GM18870 (cell line): ENCODE measurements around the gene WWOX.

Experiments
- ATAC-seq: cut with Tn5 transposase; IDR thresholded peaks from one replicate; pipeline ENCODE4 v1.9.1; 2021; ENCODE audit warnings: moderate library complexity; ENCODE audit not compliant: unreplicated experiment

WWOX gene

DNA sequence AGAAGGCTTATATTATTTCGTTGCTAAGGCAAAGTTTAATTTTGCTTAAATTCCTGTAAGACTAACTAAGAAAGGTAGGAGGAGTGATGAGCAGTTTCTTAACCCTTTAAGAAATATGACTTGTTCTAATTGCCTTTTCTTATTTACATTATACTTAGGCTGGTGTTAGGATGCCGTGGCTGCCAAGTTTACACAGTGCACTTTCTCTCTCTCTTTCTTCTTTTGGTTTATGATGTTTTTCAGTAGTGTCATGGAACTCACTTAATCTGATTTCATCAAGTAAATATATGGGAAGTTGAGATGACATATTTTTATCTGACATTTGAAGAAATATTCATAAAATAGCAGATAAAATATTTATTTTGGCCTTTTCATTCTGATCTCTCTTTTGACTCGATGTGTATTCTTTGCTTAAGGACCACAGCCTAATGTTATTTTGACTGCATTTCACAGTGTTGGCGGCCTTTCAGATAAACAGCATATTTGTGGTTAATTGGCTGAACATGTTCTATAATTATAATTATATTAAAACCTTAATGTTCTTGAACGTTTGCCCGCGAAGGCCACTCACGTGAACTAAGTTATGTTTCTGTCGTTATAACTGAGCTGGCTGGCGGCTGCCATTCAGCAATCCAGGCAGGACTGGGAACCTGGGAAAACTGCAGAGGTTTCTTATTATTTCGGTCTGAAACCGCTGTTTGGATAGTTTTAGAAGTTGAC, 191.6 kb downstream of the WWOX start:
- ATAC-seq: no peak

GRCh38 chr16:78291604-78292003, 192.2 kb downstream of the WWOX start:
- no peak for ATAC-seq

GRCh38 chr16:78292086-78292843, 192.8 kb downstream of the WWOX start:
- no peak for ATAC-seq

GRCh38 chr16:78292844-78293380, 193.5 kb downstream of the WWOX start:
- ATAC-seq: no peak

- no peak for ATAC-seq
Measured at GRCh38 chr16:78294538-78295225, 195.2 kb downstream of the WWOX start.

GRCh38 chr16:78297066-78297666, 197.7 kb downstream of the WWOX start:
- ATAC-seq: no peak

DNA sequence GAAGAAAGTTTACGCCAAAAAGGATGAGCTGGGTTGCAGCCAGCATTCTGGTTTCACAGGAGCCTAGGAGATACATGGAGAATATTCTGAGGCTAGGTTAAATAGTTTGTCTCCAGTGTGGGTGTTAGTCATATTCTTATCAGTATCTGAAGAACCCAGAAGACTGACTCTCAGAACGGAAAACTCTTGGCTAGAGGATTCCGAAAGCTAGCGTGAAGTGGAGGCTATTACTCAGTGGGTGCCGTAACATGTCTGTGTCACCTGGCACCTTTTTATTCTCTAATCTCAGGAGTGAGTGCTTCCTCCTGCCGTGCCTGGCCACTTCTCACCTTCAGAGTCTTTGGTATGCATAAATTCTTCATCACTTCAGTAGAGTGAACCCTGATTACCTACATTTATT, 199.5 kb downstream of the WWOX start:
- no peak for ATAC-seq

DNA sequence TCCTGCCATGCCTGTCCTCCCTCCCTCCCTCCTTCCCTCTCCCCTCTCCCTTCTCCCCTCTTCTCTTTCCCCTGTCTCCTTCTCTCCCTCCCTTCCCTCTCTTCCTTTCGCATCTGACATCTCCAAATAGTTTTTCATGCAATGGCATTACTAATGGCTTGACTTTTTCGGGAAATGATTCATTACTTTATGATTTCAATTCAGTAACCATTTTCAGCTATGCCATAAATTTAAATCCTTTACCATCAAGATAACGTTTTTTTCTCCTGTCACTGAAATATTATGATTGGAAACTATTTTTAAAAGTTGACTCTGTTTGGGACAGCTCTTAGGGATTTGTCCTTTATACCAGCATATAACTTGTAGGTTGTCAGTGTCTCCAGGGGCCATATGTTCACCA, 201.0 kb downstream of the WWOX start:
- ATAC-seq: no peak

GRCh38 chr16:78303946-78304345, 204.5 kb downstream of the WWOX start:
- no peak for ATAC-seq

DNA sequence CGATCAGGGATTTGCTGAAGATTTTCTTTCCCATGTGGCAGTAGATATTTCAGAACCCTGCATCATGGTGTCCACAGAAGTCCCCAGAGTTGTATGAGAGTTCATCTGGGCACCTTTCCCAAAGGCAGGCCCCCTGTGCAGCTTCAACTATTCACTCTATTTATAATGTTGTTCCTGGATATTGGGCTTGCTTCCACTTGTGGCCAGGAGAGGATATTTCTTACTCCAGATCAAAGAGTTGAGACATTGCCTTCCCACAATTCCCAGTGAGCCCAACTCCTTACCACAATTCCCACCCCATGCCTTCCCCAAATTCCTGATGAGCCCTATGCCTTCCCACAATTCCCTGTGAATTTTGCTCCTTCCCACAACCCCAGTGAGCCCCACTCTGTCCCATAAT, 206.9 kb downstream of the WWOX start:
- no peak for ATAC-seq

- no peak for ATAC-seq
Measured at GRCh38 chr16:78307824-78308528, 208.5 kb downstream of the WWOX start.

- ATAC-seq: no peak
Measured at GRCh38 chr16:78309763-78310162, 210.3 kb downstream of the WWOX start.

GRCh38 chr16:78310196-78310595, 210.7 kb downstream of the WWOX start:
- ATAC-seq: no peak

- ATAC-seq: peak; percentile 65
Measured at GRCh38 chr16:78310990-78311561, 211.6 kb downstream of the WWOX start.

DNA sequence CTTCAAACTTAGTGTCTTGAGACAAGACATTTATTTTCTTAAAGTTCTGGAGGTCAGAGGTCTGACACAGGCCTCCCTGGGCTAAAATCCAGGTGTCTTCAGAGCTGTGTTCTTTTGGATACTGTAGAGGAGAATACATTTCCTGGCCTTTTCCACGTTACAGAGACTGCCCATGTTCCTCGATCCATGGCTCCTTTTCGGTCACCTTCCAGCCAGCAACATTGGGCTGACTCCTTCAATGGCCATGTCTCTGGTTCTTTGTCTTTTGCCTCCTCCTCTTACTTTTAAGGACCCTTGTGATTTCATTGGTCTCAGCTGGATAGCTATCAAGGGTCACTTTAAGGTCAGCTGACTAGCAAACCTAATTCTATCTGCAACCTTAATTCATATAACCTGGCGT, 212.4 kb downstream of the WWOX start:
- no peak for ATAC-seq

DNA sequence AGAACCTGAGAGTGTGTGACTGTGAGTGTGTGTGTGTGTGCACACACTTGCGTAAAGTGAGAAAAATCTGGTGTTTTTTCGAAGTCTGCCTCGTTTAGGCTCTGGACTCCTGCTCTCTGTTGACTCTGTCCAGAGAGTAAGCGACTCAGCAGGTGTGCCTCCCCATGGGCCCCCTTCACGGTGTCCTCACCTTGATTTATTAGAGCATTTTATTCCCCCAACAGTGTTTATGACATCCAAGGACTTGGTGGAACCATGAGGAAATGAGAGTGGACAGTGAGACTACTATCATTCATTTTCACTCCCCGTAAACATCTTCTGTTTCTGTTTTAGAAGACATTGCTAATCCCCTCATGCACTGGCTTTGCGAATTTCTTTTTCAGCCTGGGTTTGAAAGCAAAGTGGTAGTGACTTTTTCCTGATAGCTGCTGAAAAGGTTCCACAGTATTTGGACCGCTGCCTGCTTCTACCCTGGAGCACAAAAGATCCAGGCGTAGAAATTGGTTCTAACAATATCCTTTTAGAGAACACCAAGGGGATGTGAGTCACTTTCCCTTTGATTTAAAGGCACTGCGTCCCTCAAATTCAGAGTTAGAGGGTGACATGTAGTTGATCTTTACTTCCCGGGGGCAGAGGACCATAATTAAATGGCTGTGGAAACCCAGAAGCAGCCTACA, 218.2 kb downstream of the WWOX start:
- ATAC-seq: no peak

GRCh38 chr16:78321620-78322360, 222.3 kb downstream of the WWOX start:
- ATAC-seq: no peak

DNA sequence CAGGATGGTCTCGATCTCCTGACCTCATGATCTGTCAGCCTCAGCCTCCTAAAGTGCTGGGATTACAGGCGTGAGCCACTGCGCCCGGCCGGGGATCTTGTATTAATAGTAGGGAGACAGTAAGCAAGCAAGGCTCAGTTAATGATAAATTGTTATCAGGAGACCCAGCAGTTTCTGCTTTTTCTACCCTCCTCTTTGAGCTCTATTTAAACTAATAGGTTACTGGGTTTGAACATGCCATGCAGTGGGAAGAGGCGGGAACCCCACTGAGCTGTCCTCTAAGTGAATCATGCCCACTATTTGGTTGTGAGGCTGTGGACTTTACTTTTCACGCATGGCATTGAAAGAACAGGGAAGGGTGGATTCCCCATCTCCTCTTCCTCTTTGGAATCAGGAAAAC, 223.9 kb downstream of the WWOX start:
- no peak for ATAC-seq

DNA sequence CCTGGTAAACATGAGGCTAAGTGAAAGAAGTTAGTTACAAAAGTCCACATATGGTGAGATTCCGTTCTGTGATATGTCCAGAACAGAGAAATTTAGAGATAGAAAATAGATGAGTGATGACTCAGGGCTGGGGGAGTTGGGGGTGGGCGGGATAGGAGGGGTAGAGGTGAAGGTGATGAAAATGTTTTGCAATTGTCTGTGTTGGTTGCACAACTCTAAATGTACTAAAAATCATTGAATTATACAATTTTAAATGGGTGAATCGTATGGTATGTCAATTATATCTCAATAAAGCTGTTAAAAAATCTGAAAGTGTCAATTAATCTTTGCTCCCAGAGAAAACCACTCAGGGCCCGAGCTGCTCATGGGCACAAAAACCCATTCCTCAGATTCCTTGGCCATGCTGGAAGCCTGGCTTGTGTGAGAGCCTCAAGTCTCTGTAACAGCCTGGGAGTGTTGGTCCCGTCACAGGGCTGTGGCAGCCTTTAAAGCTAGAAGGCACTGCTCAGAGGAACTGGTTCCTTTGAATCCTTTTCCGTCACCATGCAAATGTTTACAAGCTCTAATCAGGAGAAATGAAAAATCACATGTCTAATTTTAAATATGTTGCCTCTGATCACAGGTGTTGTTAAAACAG, 225.3 kb downstream of the WWOX start:
- no peak for ATAC-seq
